ENCODE data around the gene ATP9A. TPM values are rescaled to one million over a fixed set of nuclear protein-coding genes. Genes with fewer than 3 reads are reported as not detected.

ATP9A gene
- total and polyA plus RNA-seq, 3 donors from 2014 or later, result 46.4 to 128 (median 89.3) TPM

DNA sequence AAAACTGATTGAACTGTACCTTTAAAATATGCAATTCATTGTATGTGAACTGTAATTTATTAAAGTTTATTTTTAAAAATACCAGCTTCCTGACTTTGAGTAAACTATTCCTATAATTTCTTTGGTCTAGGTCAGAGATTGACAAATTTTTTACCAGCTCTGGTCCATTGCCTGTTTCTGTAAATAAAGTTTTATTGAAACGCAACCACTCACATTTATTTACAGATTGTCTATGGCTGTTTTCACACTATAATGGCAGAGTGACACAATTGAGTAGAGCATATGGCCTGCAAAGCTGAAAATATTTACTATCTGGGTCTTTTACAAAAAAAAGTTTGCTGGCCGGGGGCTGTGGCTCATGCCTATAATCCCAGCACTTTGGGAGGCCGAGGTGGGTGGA, 192.7 kb downstream of the ATP9A start:
- Histone ChIP-seq H3K36me3 (ENCODE audit: low read depth, missing control alignments) (no peaks in the 10 kb centered on the region), H3K9me3 (no peaks in the 10 kb centered on the region), H3K4me1 (no peaks in the 10 kb centered on the region), H3K4me3 (no peak overlapping the region), H3K27ac (no peak overlapping the region), H3K27me3 (no peaks in the 10 kb centered on the region)
- TF ChIP-seq, protein P1, sequence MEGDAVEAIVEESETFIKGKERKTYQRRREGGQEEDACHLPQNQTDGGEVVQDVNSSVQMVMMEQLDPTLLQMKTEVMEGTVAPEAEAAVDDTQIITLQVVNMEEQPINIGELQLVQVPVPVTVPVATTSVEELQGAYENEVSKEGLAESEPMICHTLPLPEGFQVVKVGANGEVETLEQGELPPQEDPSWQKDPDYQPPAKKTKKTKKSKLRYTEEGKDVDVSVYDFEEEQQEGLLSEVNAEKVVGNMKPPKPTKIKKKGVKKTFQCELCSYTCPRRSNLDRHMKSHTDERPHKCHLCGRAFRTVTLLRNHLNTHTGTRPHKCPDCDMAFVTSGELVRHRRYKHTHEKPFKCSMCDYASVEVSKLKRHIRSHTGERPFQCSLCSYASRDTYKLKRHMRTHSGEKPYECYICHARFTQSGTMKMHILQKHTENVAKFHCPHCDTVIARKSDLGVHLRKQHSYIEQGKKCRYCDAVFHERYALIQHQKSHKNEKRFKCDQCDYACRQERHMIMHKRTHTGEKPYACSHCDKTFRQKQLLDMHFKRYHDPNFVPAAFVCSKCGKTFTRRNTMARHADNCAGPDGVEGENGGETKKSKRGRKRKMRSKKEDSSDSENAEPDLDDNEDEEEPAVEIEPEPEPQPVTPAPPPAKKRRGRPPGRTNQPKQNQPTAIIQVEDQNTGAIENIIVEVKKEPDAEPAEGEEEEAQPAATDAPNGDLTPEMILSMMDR (IDR thresholded peaks at IDR 0.05), result no peak
- TF ChIP-seq POLR2A (IDR thresholded peaks at IDR 0.05), result no peak
- WGBS, 2 donors, result 91 to 96% methylated on average over 3 of the region's 3 CpGs
- no peak for DNase-seq
- intact Hi-C loops (cut with DNase I; ENCODE audit: low total_unique reads), result no loop called here

DNA sequence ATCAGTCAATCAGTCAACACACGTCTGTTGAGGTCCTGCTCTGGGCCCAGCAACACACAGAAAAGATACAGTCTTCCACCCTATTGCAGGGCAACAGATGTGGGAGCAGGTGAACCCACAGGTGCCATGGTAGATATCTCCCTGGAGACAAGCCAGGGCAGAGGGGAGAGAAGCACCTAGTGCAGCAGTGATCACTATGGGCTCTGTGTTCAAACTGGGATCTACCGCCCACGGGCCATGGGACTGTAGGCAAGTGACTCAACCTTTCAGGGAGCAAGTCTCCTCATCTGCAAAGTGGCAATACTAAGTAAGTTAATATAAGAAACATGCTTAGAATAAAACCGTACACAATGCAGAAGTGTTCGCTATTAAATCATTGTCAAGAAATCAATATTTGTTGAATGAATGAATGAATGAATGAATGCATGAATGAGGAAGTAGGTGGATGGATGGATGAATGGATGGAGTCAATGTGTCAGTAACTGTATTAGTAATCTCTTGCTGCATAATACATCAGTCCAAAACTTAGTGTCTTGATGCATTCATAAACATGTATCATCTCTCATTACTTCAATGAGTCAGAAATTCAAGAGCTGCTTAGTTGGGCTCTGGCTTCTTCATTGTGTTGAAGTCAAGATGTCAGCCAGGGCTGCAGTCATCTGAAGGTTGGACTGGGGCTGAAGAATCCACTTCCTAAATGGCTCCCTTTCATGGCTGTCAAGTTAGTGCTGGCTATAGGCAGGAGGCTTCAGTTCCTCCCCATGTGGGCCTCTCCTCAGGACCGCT, 193.7 kb downstream of the ATP9A start:
- intact Hi-C loops (cut with DNase I; ENCODE audit: low total_unique reads), result no loop called here
- 88 to 100% methylated on average over 6 of the region's 6 CpGs for WGBS, 2 donors
- Histone ChIP-seq H3K4me1 (no peaks in the 10 kb centered on the region), H3K36me3 (ENCODE audit: low read depth, missing control alignments) (no peaks in the 10 kb centered on the region), H3K27ac (no peak overlapping the region), H3K4me3 (no peak overlapping the region), H3K9me3 (no peaks in the 10 kb centered on the region), H3K27me3 (no peaks in the 10 kb centered on the region)
- DNase-seq, result no peak
- TF ChIP-seq, protein P1 (IDR thresholded peaks at IDR 0.05), result no peak
- no peak for TF ChIP-seq POLR2A (IDR thresholded peaks at IDR 0.05)

DNA sequence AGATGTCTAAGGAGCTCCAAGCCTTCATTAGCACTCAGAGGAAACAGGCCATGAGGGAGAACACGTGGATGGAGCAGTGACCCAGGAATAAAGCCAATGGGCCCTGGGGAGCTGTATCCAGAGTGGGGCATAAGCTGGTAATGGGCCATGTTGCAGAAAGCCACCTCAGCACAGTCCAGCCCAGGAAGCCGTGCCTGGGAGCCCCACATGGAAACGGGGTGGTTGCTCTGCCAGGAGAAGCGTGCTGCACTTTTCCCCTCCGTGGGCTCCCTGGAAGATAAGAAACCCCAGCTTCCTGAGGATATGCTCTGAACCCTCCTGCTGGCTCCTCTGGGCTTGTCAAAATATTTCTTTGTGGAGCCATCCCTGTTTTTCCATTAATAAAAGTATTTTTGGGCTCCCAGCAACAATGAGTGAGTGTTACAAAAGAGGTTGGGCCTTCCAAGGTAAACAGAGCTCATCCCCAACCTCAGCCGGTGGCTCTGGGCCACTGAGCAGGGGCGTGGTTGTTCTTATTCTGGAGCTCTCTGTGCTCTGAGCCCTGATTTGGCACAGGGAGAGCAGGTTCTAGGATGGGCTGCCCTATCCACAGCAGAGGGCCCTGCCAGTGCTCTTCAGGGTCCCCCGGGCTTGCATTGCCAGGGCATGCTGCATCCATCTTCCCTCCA, 194.5 kb downstream of the ATP9A start:
- Histone ChIP-seq H3K27me3 (no peaks in the 10 kb centered on the region), H3K4me3 (no peak overlapping the region), H3K36me3 (ENCODE audit: low read depth, missing control alignments) (no peaks in the 10 kb centered on the region), H3K27ac (peak overlapping the region in 1 of 2 donors; percentile 45), H3K9me3 (no peaks in the 10 kb centered on the region), H3K4me1 (no peaks in the 10 kb centered on the region)
- TF ChIP-seq POLR2A (IDR thresholded peaks at IDR 0.05), result no peak
- TF ChIP-seq, protein P1 (IDR thresholded peaks at IDR 0.05), result no peak
- peak; percentile 64 for DNase-seq
- WGBS, 2 donors, result 41 to 62% methylated on average over 5 to 8 of the region's 8 CpGs
- intact Hi-C loops (cut with DNase I; ENCODE audit: low total_unique reads), result no loop called here

DNA sequence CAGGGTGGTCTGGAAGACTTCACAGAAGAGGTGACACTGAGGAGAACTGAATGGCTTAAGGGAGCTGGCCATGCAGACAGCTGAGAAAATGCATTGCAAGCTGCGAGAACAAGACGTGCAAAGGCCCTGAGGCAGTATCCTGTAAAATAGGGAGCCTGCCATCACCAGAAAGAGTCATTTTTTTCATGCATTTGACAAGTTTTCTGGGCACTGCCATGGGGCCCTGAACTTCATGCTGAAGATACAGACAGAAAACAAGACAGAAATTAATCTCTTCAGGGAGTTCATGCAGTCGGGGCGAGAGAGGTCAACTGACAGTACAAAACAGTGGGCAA, 196.8 kb downstream of the ATP9A start:
- no peak for DNase-seq
- 84 to 97% methylated on average over 4 of the region's 4 CpGs for WGBS, 2 donors
- H3K27me3 ChIP-seq, result no peaks in the 10 kb centered on the region
- no peaks in the 10 kb centered on the region for H3K36me3 ChIP-seq (ENCODE audit: low read depth, missing control alignments)
- no peak for TF ChIP-seq POLR2A (IDR thresholded peaks at IDR 0.05)
- TF ChIP-seq, protein P1 (IDR thresholded peaks at IDR 0.05), result no peak
- no peaks in the 10 kb centered on the region for H3K4me1 ChIP-seq
- intact Hi-C loops (cut with DNase I; ENCODE audit: low total_unique reads), result no loop called here
- H3K9me3 ChIP-seq, result no peaks in the 10 kb centered on the region
- H3K4me3 ChIP-seq, result no peak overlapping the region
- H3K27ac ChIP-seq, result no peak overlapping the region

All from testis (tissue), 3 donors.